Loucy (cell line): ENCODE measurements around the gene ANO1.

ENCODE experiments used
- EZH2phosphoT487 ChIP-seq: fragments of 200-600 bp; IDR thresholded peaks from 2 replicates; pipeline ENCODE4 v1.6.1; 2018; ENCODE audit warnings: antibody characterized with exemption, mild to moderate bottlenecking, moderate library complexity, borderline replicate concordance
- TF ChIP-seq, protein P1 (sequence below): fragments of 200-600 bp; sonication (generic); conservative IDR thresholded peaks from 2 replicates; pipeline ENCODE4 v1.5.1; 2014; ENCODE audit warnings: mild to moderate bottlenecking, antibody characterized with exemption, low read length

DNA sequence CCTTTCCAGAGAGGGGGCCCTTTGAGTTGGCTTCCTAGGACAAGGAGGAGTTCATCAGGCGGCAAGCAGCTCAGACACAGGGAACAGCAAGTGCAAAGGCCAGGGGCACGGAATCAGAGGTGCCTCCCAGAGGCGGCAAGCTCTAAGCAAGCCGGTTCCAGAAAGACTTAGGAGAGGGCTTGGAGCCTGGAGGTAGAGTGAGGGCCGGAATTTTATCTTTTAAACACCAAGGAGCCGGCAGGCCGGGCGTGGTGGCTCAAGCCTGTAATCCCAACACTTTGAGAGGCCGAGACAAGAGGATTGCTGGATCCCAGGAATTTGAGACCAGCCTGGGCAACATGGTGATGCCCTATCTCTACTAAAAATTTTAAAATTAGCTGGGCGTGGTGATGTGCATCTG, 151.6 kb downstream of the ANO1 start:
- TF ChIP-seq, protein P1, sequence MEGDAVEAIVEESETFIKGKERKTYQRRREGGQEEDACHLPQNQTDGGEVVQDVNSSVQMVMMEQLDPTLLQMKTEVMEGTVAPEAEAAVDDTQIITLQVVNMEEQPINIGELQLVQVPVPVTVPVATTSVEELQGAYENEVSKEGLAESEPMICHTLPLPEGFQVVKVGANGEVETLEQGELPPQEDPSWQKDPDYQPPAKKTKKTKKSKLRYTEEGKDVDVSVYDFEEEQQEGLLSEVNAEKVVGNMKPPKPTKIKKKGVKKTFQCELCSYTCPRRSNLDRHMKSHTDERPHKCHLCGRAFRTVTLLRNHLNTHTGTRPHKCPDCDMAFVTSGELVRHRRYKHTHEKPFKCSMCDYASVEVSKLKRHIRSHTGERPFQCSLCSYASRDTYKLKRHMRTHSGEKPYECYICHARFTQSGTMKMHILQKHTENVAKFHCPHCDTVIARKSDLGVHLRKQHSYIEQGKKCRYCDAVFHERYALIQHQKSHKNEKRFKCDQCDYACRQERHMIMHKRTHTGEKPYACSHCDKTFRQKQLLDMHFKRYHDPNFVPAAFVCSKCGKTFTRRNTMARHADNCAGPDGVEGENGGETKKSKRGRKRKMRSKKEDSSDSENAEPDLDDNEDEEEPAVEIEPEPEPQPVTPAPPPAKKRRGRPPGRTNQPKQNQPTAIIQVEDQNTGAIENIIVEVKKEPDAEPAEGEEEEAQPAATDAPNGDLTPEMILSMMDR: no peak
- TF ChIP-seq EZH2phosphoT487: no peak
